Brain microvascular endothelial cell (primary cell): ENCODE measurements around the gene ANKS3.

Experiments
- DNase-seq: peaks from one replicate; pipeline ENCODE4 v3.0.0-alpha.2; 2020
- H3K27ac ChIP-seq: fragments of 250-450 bp; sonication (Bioruptor Pico); 2 replicates; pipeline ENCODE4 v1.5.1; 2020; ENCODE audit warnings: mild to moderate bottlenecking, moderate library complexity
- H3K27me3 ChIP-seq: fragments of 250-450 bp; sonication (Bioruptor Pico); replicated peaks from 2 replicates; pipeline ENCODE4 v1.5.1; 2020; ENCODE audit warnings: mild to moderate bottlenecking
- H3K36me3 ChIP-seq: fragments of 250-450 bp; sonication (Bioruptor Pico); replicated peaks from 2 replicates; pipeline ENCODE4 v1.5.1; 2020; ENCODE audit warnings: mild to moderate bottlenecking
- H3K4me3 ChIP-seq: 2 replicates; pipeline ENCODE4 v1.5.1; 2011; ENCODE audit warnings: low read depth, mild to moderate bottlenecking, control low read depth, low read length, moderate library complexity
- in situ Hi-C: cut with HindIII; loops from 2 replicates; pipeline ENCODE4 v1.10.0; 2017; ENCODE audit warnings: low sequenced_read_pairs, low pct_ligation_motif_present
- TF ChIP-seq, protein P1 (sequence below): IDR thresholded peaks from 2 replicates; pipeline ENCODE4 v1.5.1; 2011; ENCODE audit warnings: low read depth, mild to moderate bottlenecking, moderate library complexity, low read length, control low read depth, inconsistent platforms; ENCODE audit errors: missing control alignments

Gene ANKS3

DNA sequence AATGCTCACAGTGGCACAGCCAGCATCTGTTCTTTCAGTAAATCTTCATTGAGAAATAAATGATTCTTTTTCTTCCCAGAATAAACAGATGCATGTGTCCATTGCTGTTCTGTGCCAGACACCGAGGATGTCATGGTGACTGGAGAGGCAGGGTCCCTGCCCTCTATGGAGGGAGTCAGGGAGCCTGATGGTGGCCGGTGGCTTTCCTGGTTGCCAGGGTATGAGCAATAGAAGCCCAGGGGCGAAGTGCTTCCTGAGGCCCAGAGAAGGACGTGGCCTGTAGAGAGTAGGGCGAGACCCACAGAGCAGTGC is 70.7 kb downstream of the ANKS3 start:
- H3K36me3 ChIP-seq: peaks cover 43% of the 10 kb centered on the region
- H3K27ac ChIP-seq: peak overlapping the region; percentile 1
- TF ChIP-seq, protein P1, sequence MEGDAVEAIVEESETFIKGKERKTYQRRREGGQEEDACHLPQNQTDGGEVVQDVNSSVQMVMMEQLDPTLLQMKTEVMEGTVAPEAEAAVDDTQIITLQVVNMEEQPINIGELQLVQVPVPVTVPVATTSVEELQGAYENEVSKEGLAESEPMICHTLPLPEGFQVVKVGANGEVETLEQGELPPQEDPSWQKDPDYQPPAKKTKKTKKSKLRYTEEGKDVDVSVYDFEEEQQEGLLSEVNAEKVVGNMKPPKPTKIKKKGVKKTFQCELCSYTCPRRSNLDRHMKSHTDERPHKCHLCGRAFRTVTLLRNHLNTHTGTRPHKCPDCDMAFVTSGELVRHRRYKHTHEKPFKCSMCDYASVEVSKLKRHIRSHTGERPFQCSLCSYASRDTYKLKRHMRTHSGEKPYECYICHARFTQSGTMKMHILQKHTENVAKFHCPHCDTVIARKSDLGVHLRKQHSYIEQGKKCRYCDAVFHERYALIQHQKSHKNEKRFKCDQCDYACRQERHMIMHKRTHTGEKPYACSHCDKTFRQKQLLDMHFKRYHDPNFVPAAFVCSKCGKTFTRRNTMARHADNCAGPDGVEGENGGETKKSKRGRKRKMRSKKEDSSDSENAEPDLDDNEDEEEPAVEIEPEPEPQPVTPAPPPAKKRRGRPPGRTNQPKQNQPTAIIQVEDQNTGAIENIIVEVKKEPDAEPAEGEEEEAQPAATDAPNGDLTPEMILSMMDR: no peak
- in situ Hi-C loops: no loop called here
- peak; percentile 6 for DNase-seq
- no peak overlapping the region for H3K4me3 ChIP-seq
- no peaks in the 10 kb centered on the region for H3K27me3 ChIP-seq

- in situ Hi-C loops: no loop called here
- no peaks in the 10 kb centered on the region for H3K27me3 ChIP-seq
- no peak overlapping the region for H3K27ac ChIP-seq
- TF ChIP-seq, protein P1: no peak
- H3K36me3 ChIP-seq: peaks cover 38% of the 10 kb centered on the region
- DNase-seq: no peak
- H3K4me3 ChIP-seq: no peak overlapping the region
Measured at GRCh38 chr16:4661661-4662060, 72.4 kb downstream of the ANKS3 start.

- H3K4me3 ChIP-seq: no peak overlapping the region
- DNase-seq: peak; percentile 65
- in situ Hi-C loops: no loop called here
- H3K27me3 ChIP-seq: no peaks in the 10 kb centered on the region
- H3K36me3 ChIP-seq: peaks cover 31% of the 10 kb centered on the region
- TF ChIP-seq, protein P1: no peak
- no peak overlapping the region for H3K27ac ChIP-seq
Measured at GRCh38 chr16:4660454-4661007, 73.5 kb downstream of the ANKS3 start.

- H3K4me3 ChIP-seq: no peak overlapping the region
- no peak for DNase-seq
- H3K27me3 ChIP-seq: no peaks in the 10 kb centered on the region
- H3K36me3 ChIP-seq: peaks cover 33% of the 10 kb centered on the region
- in situ Hi-C loops: no loop called here
- TF ChIP-seq, protein P1: no peak
- H3K27ac ChIP-seq: no peak overlapping the region
Measured at GRCh38 chr16:4659363-4660353, 74.4 kb downstream of the ANKS3 start.

DNA sequence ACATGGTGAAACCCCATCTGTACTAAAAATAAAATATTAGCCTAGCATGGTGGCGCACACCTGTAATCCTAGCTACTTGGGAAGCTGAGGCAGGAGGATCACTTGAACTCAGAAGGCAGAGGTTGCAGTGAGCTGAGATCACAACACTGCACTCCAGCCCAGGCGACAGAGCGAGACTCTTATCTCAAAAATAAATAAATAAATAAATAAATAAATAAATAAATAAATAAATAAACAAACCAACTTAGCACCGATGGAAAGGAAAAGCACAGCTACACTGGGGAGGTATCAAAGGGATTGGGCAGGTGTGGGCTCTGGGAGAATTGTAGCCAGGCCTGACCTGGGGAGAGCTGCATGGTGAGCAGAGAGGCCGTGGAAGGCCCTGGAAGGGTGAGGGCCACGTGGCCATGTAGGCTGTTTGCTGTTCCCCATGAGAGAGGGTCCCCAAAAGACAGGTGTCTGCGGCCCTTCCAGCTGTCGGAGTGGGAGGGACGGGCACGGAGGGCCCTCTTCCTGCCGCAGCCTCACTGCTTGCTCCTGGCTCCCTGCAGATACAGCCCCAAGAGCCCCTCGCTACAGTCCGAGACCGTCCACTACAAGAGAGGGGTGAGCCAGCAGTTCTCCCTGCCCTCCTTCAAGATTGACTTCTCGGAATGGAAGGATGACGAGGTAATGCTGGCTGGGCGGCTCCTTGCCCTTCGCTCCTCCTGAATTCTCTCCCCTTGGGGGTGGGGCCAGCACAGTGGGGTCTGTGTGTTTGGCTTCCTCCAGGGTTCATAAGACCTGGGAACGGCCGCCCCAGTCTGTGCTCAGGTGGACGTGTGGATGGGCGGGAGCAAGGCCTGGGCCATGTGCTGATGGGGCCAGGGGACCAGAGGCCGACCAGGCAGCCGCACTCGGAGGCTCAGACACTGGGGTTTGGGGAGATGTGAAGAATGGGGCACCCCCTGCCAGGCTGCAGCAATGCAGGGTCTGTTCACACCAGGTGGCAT is 77.1 kb downstream of the ANKS3 start:
- no peak overlapping the region for H3K27ac ChIP-seq
- TF ChIP-seq, protein P1: no peak
- H3K27me3 ChIP-seq: no peaks in the 10 kb centered on the region
- in situ Hi-C loops: no loop called here
- DNase-seq: no peak
- peaks cover 35% of the 10 kb centered on the region for H3K36me3 ChIP-seq
- no peak overlapping the region for H3K4me3 ChIP-seq
